Epidermal melanocyte (primary cell): Measurements from ENCODE around the gene SCTR.

ENCODE experiments used
- DNase-seq: peaks from one replicate; pipeline ENCODE4 v3.0.0; 2011; ENCODE audit warnings: low spot score; ENCODE audit not compliant: insufficient read length

Gene SCTR

GRCh38 chr2:119488245-119489214, 35.8 kb downstream of the SCTR start:
- no peak for DNase-seq

- no peak for DNase-seq
Observed at GRCh38 chr2:119487434-119488244, 36.6 kb downstream of the SCTR start.

- DNase-seq, result no peak
Observed at GRCh38 chr2:119486886-119487285, 37.4 kb downstream of the SCTR start.

DNA sequence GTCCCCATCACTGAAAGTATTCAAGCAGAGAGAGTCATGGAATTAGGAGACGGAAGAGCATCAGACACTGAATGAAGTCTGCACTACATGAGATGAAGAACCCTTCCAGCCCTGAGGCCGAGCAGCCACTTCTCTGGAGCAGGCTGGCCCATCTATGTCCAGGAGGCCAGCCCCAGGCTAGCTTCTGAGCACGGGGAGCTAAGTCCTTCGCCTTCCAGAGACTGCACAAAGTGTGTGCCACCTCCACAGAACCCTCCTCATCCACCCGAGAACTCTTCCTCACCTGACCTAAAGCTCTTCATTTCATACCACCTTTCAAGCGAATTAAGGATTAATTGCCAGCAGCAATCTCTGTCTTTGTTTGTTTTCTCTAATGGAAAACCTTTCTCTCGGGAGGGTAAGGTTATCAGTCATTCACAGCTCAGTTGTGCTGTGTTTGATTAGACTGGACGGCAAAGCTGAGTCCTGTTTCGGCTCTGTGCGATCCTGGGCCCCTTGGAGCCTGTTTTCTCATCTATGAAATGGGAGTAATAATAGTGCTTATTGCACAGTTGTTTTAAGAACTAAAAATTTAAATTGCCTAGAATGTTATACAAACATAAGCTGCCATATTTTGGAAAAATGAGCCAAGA, 38.0 kb downstream of the SCTR start:
- no peak for DNase-seq

DNA sequence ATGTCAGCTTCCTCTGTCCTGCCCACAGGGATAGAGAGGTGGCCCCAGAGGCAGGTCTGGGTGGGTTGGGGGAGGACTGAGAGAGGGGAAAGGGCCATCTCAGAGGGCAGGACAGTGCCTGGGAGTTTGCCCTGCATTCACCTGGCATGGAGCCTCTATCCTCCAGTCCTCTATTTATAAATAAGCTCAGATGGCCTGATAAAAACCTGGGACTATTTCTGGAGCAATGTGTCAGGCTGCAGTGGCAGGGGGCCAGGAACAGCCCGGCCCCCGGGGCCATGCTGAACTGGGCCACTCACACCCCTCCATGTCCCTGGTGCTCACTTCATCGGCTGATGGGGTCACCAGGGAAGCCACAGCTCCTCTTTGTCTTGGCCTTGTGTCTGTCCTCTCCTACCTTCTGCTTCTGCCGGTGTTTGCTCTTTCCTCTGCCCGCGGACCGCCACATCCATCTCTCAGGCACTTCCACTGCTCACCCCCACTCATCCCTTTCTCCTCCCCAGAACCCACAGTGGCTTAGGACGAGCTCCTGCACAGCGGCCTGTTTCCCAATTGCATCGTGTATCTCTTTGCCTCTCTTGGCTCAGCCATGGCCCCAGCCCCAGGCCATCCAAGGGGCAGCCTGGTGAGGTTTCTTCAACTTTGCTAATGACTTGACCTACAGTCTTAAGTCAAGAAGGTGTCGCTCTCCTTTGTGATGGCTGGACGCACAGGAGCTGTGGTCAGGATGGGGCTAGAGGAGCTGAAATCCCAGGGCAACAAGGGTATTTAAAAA, 38.8 kb downstream of the SCTR start:
- no peak for DNase-seq

GRCh38 chr2:119484834-119485233, 39.4 kb downstream of the SCTR start:
- DNase-seq, result no peak

GRCh38 chr2:119483896-119484718, 40.2 kb downstream of the SCTR start:
- no peak for DNase-seq

DNA sequence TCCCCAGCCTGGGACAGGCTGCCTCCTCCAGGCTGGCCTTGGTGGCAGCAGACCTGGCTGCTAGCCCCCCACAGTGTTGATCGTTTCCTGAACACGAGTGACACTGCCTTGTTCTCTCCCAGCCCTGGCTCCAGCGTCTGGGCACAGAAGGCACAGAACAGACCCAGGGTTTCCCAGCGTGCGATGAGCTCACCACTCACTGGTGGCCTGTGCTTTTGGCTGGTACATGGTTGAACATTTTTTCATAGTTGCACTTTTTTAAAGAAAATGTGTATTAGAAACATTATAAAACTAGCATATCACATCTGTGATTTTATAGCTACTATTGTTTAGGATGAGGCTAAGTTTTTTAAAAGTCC, 40.9 kb downstream of the SCTR start:
- DNase-seq, result no peak

DNA sequence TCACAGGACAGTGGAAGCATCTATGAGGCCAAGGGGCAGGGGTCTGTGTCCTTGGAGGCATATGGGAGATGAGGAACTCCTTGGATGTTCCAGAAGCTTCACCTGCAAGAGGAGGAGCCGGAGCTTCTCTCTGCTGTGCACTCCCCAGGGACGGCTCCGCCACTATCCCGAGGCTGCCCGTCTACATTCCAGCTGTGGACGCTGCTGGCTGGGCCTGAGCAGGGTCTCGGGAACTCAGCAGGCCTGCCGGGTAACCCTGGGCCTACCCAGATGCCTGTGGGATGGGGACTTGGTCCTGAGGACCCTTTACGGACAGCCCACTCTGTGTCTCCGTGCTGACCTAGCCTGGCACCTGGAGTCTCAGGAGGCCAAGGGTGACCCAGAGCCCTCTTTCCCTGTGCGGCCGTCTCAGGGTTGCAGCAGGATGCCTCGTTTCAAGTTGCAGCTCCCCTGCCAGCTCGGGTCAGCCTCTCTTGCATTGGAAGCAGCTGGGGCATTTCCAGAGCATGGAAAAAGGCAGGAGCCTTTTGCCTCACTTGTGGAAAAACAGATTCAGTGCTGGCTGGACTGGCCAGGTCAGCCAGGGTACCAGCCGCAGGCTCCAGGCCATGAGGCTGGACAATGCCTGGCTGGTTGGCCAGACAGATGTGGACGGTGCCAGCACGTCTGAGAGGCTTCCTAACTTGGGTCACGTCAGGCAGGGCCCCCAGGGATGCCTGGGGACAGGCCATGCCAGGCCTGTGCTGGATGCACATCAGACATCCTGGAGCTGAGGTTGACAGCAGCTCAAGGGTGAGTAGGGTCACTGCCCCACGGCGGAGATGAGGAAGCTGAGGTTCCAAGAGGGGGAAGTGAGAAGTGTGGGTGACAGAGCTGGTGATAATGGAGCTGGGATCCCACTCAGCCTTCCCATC, 41.5 kb downstream of the SCTR start:
- no peak for DNase-seq

- no peak for DNase-seq
Observed at GRCh38 chr2:119481501-119482455, 42.5 kb downstream of the SCTR start.

- no peak for DNase-seq
Observed at GRCh38 chr2:119480718-119481142, 43.6 kb downstream of the SCTR start.

- no peak for DNase-seq
Observed at GRCh38 chr2:119480184-119480583, 44.1 kb downstream of the SCTR start.

DNA sequence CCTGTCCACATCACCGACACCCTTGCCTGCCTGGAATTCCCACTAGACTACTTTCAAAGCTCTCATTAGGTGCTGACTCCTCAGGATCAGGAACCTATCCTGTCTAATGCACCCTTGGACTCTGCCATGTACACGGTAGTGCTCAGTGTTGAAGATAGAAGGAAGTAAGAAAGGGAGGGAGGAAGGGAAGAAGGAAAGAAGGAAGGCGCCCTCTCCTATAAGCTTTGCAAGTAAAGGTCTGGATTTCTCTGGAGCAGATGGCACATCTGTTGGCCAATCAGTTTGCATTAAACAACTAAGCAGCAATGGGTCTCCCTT, 45.3 kb downstream of the SCTR start:
- DNase-seq, result no peak

- DNase-seq, result no peak
Observed at GRCh38 chr2:119478188-119478977, 45.9 kb downstream of the SCTR start.

- DNase-seq, result no peak
Observed at GRCh38 chr2:119477113-119477505, 47.2 kb downstream of the SCTR start.

DNA sequence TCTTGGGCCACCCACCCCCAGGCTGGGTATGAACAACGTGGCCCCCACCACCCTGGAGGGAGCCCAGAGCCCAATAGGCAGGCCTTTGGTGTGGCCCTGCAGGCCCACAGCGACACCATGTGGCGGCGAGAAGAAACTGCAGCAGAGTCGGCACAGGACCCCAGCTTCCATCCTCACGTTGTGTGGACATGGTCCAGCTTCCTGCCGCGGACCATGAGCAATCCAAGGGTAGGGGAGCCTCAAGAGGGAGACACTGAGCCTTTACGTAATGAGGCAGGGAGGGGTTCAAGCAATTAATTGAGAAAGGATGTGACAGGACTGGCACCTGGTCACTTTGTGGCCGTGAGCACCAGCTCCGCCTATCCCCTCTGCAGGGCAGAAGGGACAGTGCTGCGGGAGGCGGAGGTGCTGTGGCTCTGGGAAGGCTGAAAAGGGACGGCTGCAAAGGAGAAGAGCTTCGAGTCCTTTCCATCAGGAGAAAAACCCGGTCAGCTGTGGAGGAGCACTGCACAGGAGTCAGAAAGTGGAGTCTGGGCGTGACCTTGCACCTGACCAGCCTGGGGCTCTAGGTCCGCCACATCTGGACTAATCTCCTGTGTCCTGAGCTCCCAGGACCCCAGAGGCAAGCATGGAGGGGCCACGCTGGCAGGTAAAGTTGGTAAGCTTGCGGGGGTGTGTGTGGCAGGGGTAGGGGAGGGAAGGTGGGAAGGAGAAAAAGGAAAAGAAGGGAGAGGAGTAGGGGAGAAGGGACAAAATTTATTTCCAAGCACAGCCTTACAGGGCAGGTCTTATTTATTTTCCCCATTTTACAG, 47.8 kb downstream of the SCTR start:
- no peak for DNase-seq

DNA sequence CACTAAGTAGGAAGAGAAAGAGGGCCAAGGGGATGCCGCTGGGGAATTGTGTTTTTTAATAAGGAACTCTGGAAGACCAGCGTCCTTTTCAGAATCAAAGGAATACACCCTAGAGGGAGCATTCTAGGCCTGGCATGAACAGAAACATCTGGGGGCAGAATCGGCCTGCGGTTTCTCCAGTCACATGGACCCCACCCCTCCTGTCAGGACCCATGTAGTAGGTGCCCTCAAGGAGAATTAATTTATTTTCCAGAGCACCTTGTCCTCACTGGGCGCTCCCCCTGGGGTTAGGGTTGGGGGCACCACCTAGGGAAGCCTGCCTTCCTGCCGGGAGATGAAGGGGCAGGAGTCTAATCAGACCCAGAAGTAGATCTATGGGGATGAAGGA, 48.4 kb downstream of the SCTR start:
- no peak for DNase-seq
